K562 (cell line): ENCODE data around the gene MTREX. TPM values are rescaled to one million over a fixed set of nuclear protein-coding genes. Genes with fewer than 3 reads are reported as not detected.

Experiments used
- ZNF407 ChIP-seq: fragments of 450-650 bp; IDR thresholded peaks from 2 replicates; pipeline ENCODE4 v1.6.1; 2016; ENCODE audit warnings: low read depth
- polyA plus RNA-seq, 8 experiments: library from polyadenylated mRNA; depleted of rRNA in 4 of 8; stranded (reverse) in 5 of 8; unstranded in 3 of 8; fragments of >200 nt; fragmentation: Nextera tagmentation in 2 of 8; fragmentation: Illumina TruSeq in 1 of 8; extraction: Ambion mirVana in 2 of 8; extraction: Trizol in 1 of 8; gene quantifications; 2 replicates each; pipeline versions ENCODE4 v1.2.1 to v1.2.3, GENCODE V29; 2011 to 2014; ENCODE audit warnings: inconsistent platforms in 1 of 8, missing spikeins in 1 of 8
- total RNA-seq, 7 experiments: library from RNA; depleted of rRNA in 6 of 7; stranded (reverse); fragments of >200 nt in 6 of 7; fragmentation: Illumina TruSeq in 2 of 7; extraction: Trizol in 2 of 7; gene quantifications; 2 replicates each; pipeline versions ENCODE4 v1.2.1 to v1.2.3, GENCODE V29; 2011 to 2021; ENCODE audit warnings: low replicate concordance in 1 of 7

MTREX gene
- total and polyA plus RNA-seq, 9 of the 15 experiments (the other 6 are each of a cell fraction or from before 2014, with no cell fraction given), result 52.9 to 193 (median 150) TPM

- no peak for TF ChIP-seq ZNF407
- TF ChIP-seq, all 486 proteins: peak for 0
These were observed 56.8 kb downstream of the MTREX start (continued) for GRCh38 chr5:55364537-55365055.
